Osteoblast (primary cell): ENCODE results near the gene LGI2. TPM values are rescaled to one million over a fixed set of nuclear protein-coding genes. Genes with fewer than 3 reads are reported as not detected.
A peak's percentile ranks its signal among the peaks of the same experiment; 100 is the strongest.

Experiments
- DNase-seq: peaks from one replicate; pipeline ENCODE4 v3.0.0; 2011; ENCODE audit warnings: low spot score, mixed read lengths; ENCODE audit not compliant: insufficient read length; ENCODE audit errors: missing footprints
- H2AFZ ChIP-seq: 2 replicates; pipeline ENCODE4 v1.6.0; 2011; ENCODE audit warnings: mild to moderate bottlenecking, low read length
- H3K27ac ChIP-seq: 2 replicates; pipeline ENCODE4 v1.5.1; 2011; ENCODE audit warnings: mild to moderate bottlenecking, low read depth, low read length, moderate library complexity
- H3K27me3 ChIP-seq: 2 replicates; pipeline ENCODE4 v1.6.0; 2012; ENCODE audit warnings: mild to moderate bottlenecking, control low read depth, inconsistent platforms, low read length, moderate library complexity; ENCODE audit not compliant: insufficient read depth
- H3K36me3 ChIP-seq: 2 replicates; pipeline ENCODE4 v1.5.1; 2011; ENCODE audit warnings: mild to moderate bottlenecking, low read length, control low read depth, moderate library complexity; ENCODE audit not compliant: insufficient read depth
- H3K4me1 ChIP-seq: 2 replicates; pipeline ENCODE4 v1.5.1; 2011; ENCODE audit warnings: mild to moderate bottlenecking, low read length, control low read depth, moderate library complexity; ENCODE audit not compliant: insufficient read depth
- H3K4me2 ChIP-seq: 2 replicates; pipeline ENCODE4 v1.6.0; 2011; ENCODE audit warnings: mild to moderate bottlenecking, low read length; ENCODE audit not compliant: insufficient read depth
- H3K4me3 ChIP-seq: fragments of 200-600 bp; sonication (generic); 3 replicates; pipeline ENCODE4 v1.5.1; 2012; ENCODE audit warnings: mild to moderate bottlenecking, low read length, inconsistent platforms; ENCODE audit not compliant: insufficient read depth
- H3K79me2 ChIP-seq: 2 replicates; pipeline ENCODE4 v1.6.0; 2012; ENCODE audit warnings: mild to moderate bottlenecking, low read length, control low read depth, inconsistent platforms; ENCODE audit not compliant: insufficient read depth
- H3K9me3 ChIP-seq: 2 replicates; pipeline ENCODE4 v1.5.1; 2011; ENCODE audit warnings: low read depth, low read length, control low read depth
- H4K20me1 ChIP-seq: 2 replicates; pipeline ENCODE4 v1.6.0; 2012; ENCODE audit warnings: mild to moderate bottlenecking, low read length, control low read depth; ENCODE audit not compliant: insufficient read depth
- CTCF ChIP-seq: IDR thresholded peaks from 2 replicates; pipeline ENCODE4 v1.5.1; 2011; ENCODE audit warnings: mild to moderate bottlenecking, low read depth, low read length, moderate library complexity; ENCODE audit errors: extremely low read depth
- total RNA-seq: library from RNA; depleted of rRNA; stranded (reverse); fragments of >200 nt; gene quantifications from 2 replicates; pipeline ENCODE4 v1.2.3, GENCODE V29; 2012

Gene LGI2
- total RNA-seq, 1 donor, result under 0.01 TPM

DNA sequence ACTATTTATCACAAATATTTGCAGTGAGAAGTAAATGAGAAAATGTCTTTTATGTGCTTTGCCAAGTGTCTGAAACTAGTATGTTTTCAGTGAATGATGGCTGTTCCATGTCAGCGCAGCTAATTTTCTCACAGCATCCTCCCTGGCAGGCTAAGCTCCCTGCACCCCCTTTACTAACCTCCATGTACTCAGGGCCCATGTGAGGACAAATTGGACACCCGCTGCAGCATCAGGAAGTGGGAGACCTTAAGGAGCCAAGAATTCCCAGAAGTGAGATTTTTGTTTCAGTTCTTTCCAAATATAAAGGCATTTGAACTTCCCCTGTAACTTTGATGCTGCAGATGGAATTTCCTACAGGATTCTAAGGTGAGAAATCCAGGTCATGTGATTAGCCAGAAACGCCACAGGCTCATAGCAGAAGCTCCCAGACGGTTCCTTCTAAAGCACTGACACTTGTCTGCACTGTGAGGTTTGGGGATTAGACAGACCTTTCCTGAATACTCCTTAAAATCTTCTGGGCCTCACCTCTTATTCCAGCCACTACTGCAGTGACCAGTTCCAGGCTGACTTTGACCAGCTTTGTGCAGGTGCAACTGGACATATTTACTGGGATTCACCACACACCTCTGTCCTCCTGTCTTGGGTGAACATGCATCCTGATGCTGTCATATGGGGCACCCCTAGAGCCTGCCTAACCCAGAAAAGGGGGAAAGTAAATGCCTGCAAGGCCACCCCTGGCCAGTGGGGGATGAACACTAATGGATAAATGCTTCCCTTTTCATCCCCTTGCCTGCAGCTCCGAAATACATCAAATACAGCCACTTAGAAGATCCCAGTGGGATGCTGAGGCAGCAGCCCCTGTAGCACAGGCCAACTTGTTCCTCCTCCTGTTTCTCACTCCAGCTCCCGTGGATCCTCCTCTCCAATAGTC lies 45.9 kb downstream of the LGI2 start:
- Histone ChIP-seq H2AFZ (no peak overlapping the region), H3K36me3 (no peaks in the 10 kb centered on the region), H3K9me3 (no peaks in the 10 kb centered on the region), H3K27me3 (peaks cover 7% of the 10 kb centered on the region), H4K20me1 (no peaks in the 10 kb centered on the region), H3K79me2 (no peaks in the 10 kb centered on the region), H3K4me3 (no peak overlapping the region), H3K4me2 (no peak overlapping the region), H3K27ac (no peak overlapping the region), H3K4me1 (no peaks in the 10 kb centered on the region)
- DNase-seq, result no peak
- TF ChIP-seq CTCF, result peak; percentile 29

- TF ChIP-seq CTCF, result no peak
- no peaks in the 10 kb centered on the region for H4K20me1 ChIP-seq
- no peaks in the 10 kb centered on the region for H3K9me3 ChIP-seq
- no peak overlapping the region for H2AFZ ChIP-seq
- DNase-seq, result no peak
- H3K27me3 ChIP-seq, result peaks cover 17% of the 10 kb centered on the region
- H3K4me3 ChIP-seq, result no peak overlapping the region
- no peaks in the 10 kb centered on the region for H3K36me3 ChIP-seq
- H3K4me2 ChIP-seq, result no peak overlapping the region
- no peak overlapping the region for H3K27ac ChIP-seq
- no peaks in the 10 kb centered on the region for H3K79me2 ChIP-seq
- H3K4me1 ChIP-seq, result peaks cover 13% of the 10 kb centered on the region
These were observed 50.0 kb downstream of the LGI2 start for GRCh38 chr4:24980740-24981139.

DNA sequence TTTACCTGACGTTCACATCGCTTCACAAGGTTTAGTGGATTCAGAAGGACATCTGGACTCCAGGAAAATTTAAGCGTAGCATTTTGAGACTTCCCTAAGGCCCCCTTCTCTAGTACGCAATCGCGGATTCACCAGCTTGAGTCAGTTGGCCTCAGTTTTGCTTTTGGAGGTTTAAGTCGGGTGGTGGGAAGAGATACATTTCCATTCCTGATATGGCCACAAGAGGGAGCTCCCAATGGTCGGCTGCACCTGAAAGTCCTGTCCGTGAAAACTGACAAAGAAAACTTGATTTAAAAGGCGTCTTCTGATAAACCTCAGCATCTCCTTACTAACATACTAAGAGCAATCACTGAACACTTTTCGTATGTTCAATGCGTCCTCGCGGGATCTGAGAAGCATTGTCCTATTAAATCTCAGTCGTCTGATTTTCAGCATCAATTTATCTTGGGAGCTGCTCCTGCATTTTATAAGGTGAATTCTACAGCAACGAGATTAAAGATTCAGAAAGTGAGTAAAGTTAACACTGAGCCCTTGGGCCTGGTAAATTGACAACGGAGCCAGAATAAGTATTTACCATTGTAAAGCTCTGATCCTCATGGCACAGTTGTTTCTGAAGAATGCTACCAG lies 50.6 kb downstream of the LGI2 start:
- H3K9me3 ChIP-seq, result no peaks in the 10 kb centered on the region
- H3K36me3 ChIP-seq, result no peaks in the 10 kb centered on the region
- H3K4me2 ChIP-seq, result peak overlapping the region; percentile 69
- H4K20me1 ChIP-seq, result no peaks in the 10 kb centered on the region
- no peaks in the 10 kb centered on the region for H3K79me2 ChIP-seq
- H3K27me3 ChIP-seq, result peaks cover 21% of the 10 kb centered on the region
- DNase-seq, result peak; percentile 88
- H3K4me1 ChIP-seq, result peaks cover 13% of the 10 kb centered on the region
- H2AFZ ChIP-seq, result no peak overlapping the region
- no peak overlapping the region for H3K27ac ChIP-seq
- TF ChIP-seq CTCF, result peak; percentile 92
- no peak overlapping the region for H3K4me3 ChIP-seq

DNA sequence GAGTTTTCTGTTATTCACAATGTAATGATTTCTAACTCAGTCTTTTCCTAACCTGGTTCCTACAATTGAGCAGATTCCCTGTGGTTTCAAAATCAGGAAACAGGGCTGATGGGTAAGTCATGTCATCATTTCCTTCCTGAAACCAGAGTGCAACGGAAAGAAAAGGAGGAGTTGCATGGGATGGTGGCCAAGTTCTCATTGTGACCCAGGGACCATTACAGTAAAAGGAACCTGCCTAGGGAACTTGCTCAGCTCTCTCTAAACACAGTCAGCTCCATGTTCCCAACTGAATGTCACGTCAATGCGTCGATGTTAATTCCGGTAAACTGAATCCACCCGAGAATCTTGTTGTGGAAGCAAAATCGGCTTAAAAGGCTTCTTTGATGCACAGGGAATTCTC lies 51.2 kb downstream of the LGI2 start:
- Histone ChIP-seq H3K27me3 (peaks cover 26% of the 10 kb centered on the region), H4K20me1 (no peaks in the 10 kb centered on the region), H3K27ac (no peak overlapping the region), H3K4me2 (peak overlapping the region; percentile 69), H3K79me2 (no peaks in the 10 kb centered on the region), H3K9me3 (no peaks in the 10 kb centered on the region), H3K4me1 (peaks cover 13% of the 10 kb centered on the region), H2AFZ (peak overlapping the region; percentile 21), H3K4me3 (no peak overlapping the region), H3K36me3 (no peaks in the 10 kb centered on the region)
- DNase-seq, result no peak
- no peak for TF ChIP-seq CTCF
